NB4 (cell line): ENCODE data around the gene MCTP1.

Experiments used
- DNase-seq: peaks from one replicate; pipeline ENCODE4 v3.0.0; 2010; ENCODE audit warnings: low read depth
- H3K4me3 ChIP-seq: one replicate; pipeline ENCODE4 v1.5.1; 2011; ENCODE audit warnings: mild to moderate bottlenecking, low read depth, low read length, moderate library complexity
- MAX ChIP-seq: IDR thresholded peaks from 2 replicates; pipeline ENCODE4 v1.6.1; 2011; ENCODE audit warnings: low read depth, low read length
- MYC ChIP-seq: IDR thresholded peaks from 2 replicates; pipeline ENCODE4 v1.6.1; 2011; ENCODE audit warnings: low read depth, low read length
- POLR2A ChIP-seq: IDR thresholded peaks from 2 replicates; pipeline ENCODE4 v1.6.1; 2011; ENCODE audit warnings: mild to moderate bottlenecking; ENCODE audit not compliant: insufficient read length; ENCODE audit errors: extremely low read depth
- TF ChIP-seq, protein P1 (sequence below): IDR thresholded peaks from one replicate; pipeline ENCODE4 v1.5.1; 2012; ENCODE audit warnings: low read depth, low read length

Gene MCTP1

GRCh38 chr5:94667937-94668336 lies 617.0 kb downstream of the MCTP1 start:
- TF ChIP-seq MYC (no peak), MAX (no peak), POLR2A (no peak)
- TF ChIP-seq, protein P1, sequence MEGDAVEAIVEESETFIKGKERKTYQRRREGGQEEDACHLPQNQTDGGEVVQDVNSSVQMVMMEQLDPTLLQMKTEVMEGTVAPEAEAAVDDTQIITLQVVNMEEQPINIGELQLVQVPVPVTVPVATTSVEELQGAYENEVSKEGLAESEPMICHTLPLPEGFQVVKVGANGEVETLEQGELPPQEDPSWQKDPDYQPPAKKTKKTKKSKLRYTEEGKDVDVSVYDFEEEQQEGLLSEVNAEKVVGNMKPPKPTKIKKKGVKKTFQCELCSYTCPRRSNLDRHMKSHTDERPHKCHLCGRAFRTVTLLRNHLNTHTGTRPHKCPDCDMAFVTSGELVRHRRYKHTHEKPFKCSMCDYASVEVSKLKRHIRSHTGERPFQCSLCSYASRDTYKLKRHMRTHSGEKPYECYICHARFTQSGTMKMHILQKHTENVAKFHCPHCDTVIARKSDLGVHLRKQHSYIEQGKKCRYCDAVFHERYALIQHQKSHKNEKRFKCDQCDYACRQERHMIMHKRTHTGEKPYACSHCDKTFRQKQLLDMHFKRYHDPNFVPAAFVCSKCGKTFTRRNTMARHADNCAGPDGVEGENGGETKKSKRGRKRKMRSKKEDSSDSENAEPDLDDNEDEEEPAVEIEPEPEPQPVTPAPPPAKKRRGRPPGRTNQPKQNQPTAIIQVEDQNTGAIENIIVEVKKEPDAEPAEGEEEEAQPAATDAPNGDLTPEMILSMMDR, result no peak
- no peak for DNase-seq
- no peak overlapping the region for H3K4me3 ChIP-seq

- H3K4me3 ChIP-seq, result no peak overlapping the region
- TF ChIP-seq, protein P1, result no peak
- TF ChIP-seq MAX (no peak), MYC (no peak), POLR2A (no peak)
- no peak for DNase-seq
Measured at GRCh38 chr5:94661086-94661485, 623.8 kb downstream of the MCTP1 start.

DNA sequence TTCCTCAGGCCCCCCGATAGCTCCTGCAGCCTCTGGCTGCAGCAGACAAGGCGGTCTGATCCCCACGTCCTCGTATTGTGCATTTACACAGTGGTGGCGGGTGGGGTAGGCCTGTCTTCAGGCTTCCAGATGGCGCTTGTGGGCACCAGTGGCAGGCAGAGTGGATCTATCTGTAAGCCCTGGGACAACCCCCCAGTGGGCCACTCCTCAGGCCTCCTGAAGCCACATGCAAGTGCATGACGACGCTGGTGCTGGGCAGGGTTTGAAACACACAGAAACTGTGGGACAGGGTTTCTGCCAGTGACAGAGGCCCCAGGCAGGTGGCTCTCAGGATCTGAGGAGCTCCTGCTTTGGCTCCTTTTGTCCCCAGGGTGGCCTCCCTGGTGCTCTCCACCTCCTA lies 624.4 kb downstream of the MCTP1 start:
- DNase-seq, result no peak
- TF ChIP-seq, protein P1, result no peak
- no peak for TF ChIP-seq MYC
- TF ChIP-seq MAX, result no peak
- no peak for TF ChIP-seq POLR2A
- H3K4me3 ChIP-seq, result no peak overlapping the region

DNA sequence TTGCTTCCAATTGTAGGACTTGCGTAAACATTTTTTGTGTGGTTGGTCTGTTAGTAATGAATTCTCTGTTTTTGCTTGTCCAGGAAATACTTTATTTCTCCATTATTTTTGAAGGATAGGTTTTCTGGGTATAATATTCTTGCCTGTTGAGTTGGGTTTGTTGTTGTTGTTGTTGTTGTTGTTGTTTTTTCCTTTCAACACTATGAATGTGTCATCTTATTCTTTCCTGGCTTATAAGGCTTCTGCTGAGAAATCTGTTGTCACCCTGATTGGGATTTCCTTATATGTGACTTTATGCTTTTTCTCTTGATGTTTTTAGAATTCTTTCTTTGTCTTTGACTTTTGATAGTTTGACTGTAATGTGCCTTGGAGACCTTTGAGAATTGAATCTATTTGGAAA lies 626.6 kb downstream of the MCTP1 start:
- TF ChIP-seq MYC (no peak), POLR2A (no peak), MAX (no peak)
- TF ChIP-seq, protein P1, result no peak
- H3K4me3 ChIP-seq, result no peak overlapping the region
- no peak for DNase-seq
